Activated naive CD8-positive, alpha-beta T cell treated with anti-CD3 and anti-CD28 coated beads, Interleukin-2, amount 50 U/mL, for 16 hours (primary cell): ENCODE results near the gene KRTAP10-7.
"Not testable (repeated sequence)": the region's sequence is repeated elsewhere in the genome, so short reads cannot be mapped to it uniquely, and the experiment has no call there.

ENCODE experiments used
- DNase-seq: peaks from one replicate; pipeline ENCODE4 v3.0.0-alpha.2; 2020; ENCODE audit warnings: low read depth, low spot score

KRTAP10-7 gene

GRCh38 chr21:44632067-44632466 is 31.7 kb downstream of the KRTAP10-7 start:
- no peak for DNase-seq

DNA sequence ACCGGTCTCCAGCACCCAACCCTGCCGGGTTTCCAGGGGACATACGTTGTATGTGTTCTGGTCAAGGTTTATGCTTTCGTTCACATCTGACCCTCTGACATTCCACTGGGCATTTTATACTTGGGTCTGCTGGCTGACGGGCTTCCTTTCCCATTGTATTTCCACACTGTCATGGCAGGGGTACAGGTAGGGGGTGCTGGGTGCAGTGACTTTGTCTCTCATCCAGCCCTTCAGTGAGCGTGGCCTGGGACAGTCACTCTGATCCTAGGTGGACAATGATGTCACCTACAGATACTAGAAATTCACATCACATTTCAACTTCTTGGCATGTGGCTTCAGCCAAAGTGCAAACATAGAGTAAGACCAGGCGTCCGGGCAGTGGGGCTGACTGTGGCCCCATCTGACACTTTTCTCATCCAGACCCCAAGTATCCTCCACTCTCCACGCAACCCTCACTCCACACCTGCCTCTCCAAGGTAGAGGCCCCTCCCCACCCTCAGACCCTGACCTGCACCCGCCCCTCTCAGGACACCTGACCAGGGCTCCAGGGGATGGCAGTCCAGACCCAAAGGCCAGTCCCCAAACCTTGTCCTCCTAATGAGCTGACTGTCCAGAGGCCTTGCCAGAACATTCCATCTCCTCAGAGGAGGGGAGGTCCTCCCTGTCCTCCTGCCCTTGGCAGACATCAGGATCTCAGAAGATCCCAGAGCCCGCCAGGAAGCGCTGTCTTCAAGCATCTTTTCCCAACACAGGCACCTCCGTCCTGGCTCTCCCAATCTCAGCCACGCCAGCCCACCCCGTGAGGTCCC is 36.0 kb downstream of the KRTAP10-7 start:
- no peak for DNase-seq

DNA sequence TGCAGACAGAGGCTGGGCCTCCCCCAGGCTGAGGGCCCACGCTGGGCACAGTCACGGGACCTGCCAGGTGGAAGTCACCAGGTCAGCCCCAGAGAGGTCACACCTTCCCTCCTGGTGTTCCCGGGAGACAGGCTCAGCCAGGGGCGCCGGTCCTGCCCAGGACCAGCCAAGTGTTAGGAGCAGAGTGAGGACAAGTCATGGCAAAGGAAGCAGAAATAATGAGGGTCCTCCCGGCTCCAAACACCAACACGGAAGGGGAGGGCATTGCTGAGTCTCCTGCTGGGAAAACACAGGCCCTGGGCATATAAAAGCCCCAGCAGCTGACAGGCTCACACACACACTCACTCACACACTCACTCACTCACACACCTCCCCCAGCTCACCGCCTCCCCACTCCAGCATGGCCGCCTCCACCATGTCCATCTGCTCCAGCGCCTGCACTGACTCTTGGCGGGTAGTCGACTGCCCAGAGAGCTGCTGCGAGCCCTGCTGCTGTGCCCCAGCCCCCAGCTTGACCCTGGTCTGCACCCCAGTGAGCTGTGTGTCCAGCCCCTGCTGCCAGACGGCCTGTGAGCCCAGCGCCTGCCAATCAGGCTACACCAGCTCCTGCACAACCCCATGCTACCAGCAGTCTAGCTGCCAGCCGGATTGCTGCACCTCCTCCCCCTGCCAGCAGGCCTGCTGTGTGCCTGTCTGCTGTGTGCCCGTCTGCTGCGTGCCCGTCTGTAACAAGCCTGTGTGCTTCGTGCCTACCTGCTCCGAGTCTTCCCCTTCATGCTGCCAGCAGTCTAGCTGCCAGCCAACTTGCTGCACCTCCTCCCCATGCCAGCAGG is 36.8 kb downstream of the KRTAP10-7 start, which contains the start of gene KRTAP10-10:
KRTAP10-10 (plus strand) TSS at position 339 of the 833 bp plus-strand sequence; CDS start at position 401, 62 bp downstream.
- no peak for DNase-seq

- not testable (repeated sequence) for DNase-seq
These were observed 37.5 kb downstream of the KRTAP10-7 start for GRCh38 chr21:44637851-44638348.

GRCh38 chr21:44638506-44639330 is 38.3 kb downstream of the KRTAP10-7 start:
- not testable (repeated sequence) for DNase-seq

DNA sequence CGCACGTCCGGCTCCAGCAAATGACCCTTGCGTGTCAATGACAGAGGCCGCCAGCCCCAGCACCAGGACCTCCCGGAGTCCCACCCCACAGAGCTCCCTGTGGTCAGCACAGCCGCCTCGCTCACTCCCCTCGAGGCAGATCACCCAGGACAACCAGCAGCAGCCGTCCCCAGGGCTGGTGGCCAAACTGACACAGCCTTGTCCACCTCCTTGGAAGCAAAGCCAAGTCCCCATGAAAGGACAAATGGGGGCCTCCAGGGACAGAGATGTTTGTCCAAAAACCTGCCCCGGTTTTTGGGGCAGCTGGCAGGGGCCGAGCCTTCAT is 38.9 kb downstream of the KRTAP10-7 start:
- no peak for DNase-seq

GRCh38 chr21:44640761-44641160 is 40.4 kb downstream of the KRTAP10-7 start:
- DNase-seq, result no peak

DNA sequence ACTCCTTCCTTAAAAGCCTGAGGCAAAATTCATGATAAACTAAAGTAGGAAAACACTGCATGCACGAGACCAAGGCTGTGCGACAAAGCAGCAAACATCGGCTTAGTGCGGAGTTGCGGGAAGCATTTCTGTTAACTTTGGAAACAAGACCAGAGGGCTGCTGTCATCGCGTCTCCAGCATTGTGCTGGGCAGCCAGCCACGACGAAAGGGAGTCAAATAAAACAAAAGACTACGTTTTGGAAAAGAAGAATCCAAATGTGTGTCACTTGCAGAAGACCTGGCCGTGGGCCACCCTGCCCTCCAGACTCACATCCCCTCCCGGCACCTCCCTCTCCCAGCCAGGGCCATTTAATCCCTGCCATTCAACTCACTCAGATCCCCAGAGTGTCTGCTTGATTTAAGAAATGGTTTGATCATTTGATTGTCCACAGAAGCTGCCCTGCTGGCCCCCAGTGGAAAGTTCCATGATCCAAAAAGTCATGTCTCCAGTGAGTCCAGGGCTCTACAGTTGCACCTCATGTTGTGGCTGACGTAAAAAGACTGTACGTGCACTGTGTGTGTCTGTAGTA is 43.4 kb downstream of the KRTAP10-7 start:
- no peak for DNase-seq

DNA sequence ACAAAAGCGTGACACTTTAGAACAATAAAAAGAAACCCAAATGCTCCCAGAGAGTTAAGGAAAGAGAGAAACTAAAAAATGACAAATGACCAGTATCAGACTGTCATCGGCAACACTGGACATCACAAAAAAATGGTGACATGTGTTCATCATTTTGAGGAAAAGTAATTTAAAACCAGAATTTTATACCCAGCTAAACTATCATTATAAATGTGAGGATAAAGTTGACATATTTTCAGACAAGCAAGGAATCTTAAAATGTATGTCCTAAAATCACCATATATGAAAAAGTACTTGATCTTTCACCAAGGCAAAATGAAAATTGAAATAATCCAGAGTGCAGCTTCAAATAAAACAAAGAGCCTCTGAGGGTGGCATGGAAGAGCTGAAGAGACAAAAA is 44.5 kb downstream of the KRTAP10-7 start:
- DNase-seq, result no peak

- not testable (repeated sequence) for DNase-seq
These were observed 46.2 kb downstream of the KRTAP10-7 start, which contains the start of gene KRTAP10-11 for GRCh38 chr21:44646366-44647221. TSS of gene KRTAP10-11 (plus strand) at chr21:44646414. CDS start at chr21:44646459, 45 bp downstream.

- no peak for DNase-seq
These were observed 46.8 kb downstream of the KRTAP10-7 start for GRCh38 chr21:44647222-44647552.

DNA sequence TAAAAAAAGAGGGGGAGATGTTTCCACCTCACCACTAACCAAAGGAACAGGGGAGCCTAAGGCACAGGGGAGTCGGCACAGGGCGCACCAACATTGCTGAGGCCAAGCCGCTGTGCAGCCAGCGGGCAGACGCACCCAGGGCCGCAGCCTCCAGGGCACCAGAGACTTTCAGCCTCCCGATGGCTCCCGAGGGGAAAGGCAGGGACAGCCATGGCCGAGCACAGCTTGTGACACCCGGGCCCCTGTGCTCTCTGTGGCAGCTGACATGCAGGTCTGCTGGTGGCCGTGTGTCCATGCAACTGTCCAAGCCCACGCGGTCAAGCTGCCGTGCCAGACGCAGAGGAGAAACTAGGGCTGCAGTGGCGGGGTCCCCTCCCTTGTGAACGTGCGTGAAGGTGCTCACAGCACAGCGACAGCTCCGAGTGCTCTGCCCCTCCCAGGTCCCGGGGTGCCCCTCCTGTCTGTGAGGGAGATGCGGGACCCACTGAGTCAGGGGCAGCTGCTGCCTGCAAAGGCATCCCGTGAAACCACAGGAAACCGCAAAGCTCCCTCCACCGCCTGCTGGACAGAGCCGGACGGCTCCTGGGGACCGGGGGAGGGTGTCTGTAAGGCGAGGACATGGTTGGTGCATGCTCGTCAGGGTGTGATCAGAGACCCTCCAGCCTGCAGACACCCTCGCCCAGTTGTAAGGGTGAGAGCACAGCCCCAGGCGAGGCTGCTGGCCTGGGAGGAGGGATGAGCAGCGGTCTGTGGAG is 48.3 kb downstream of the KRTAP10-7 start:
- no peak for DNase-seq

- no peak for DNase-seq
These were observed 49.2 kb downstream of the KRTAP10-7 start for GRCh38 chr21:44649521-44650100.

- no peak for DNase-seq
These were observed 50.0 kb downstream of the KRTAP10-7 start for GRCh38 chr21:44650265-44650972.

DNA sequence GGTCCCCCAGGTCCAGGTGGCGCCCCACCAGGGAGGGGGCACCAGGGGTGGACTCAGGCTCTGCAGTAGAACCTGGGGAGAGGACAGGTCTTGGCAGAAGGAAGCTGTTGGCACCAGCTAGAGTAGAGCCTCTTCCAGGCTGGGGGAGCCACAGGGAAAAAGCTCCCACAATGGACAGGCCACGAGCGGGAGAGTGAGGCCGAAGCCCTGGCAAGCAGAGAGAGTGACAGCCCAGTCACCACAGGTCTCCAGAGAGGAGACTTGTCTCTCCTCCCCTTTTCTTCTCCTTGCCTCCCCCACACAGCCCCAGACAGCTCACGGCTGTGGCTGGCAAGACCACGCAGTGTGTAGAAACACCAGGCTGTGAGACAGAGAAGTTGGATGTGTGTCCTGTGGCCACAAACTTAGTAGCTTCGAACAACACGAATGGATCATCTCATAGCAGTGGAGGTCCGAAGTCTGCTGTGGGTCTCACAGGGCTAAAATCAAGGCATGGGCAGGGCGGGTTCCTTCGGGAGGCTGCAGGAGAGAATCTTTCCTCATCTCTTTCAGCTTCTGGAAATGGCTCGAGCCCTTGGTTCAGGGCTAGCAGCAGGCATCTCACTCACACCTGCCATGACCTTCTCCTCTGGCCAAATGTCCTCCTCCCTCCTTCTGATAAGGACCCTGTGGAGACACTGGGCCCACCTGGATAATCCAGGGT is 50.7 kb downstream of the KRTAP10-7 start:
- DNase-seq, result no peak
